Progenitor cell of endocrine pancreas (in vitro differentiated cells): Measurements from ENCODE around the gene UPK1B. TPM values are rescaled to one million over a fixed set of nuclear protein-coding genes. Genes with fewer than 3 reads are reported as not detected.
A peak's percentile ranks its signal among the peaks of the same experiment; 100 is the strongest.

Source experiments
- DNase-seq: peaks from one replicate; pipeline ENCODE4 v3.0.0; 2021; ENCODE audit warnings: low spot score; ENCODE audit not compliant: unreplicated experiment
- H3K27ac Mint-ChIP-seq: 2 replicates; pipeline ENCODE4 v1.8.0; 2021; ENCODE audit warnings: mild to moderate bottlenecking, moderate library complexity, mixed read lengths
- H3K27me3 Mint-ChIP-seq: 2 replicates; pipeline ENCODE4 v1.8.0; 2021; ENCODE audit warnings: mixed read lengths
- H3K36me3 Mint-ChIP-seq: 2 replicates; pipeline ENCODE4 v1.8.0; 2022; ENCODE audit warnings: mixed read lengths; ENCODE audit not compliant: insufficient read depth
- H3K4me1 Mint-ChIP-seq: 2 replicates; pipeline ENCODE4 v1.8.0; 2021; ENCODE audit warnings: low read depth, mixed read lengths
- H3K4me3 Mint-ChIP-seq: 2 replicates; pipeline ENCODE4 v1.8.0; 2021; ENCODE audit warnings: low read depth, mild to moderate bottlenecking, moderate library complexity, mixed read lengths
- H3K9me3 Mint-ChIP-seq: 2 replicates; pipeline ENCODE4 v1.8.0; 2021; ENCODE audit warnings: low read depth, mixed read lengths
- total RNA-seq: library from RNA; stranded (reverse); gene quantifications from 2 replicates; pipeline ENCODE4 v1.2.1, GENCODE V29; 2021
- TF ChIP-seq, protein P1 (sequence below): fragments of 200-600 bp; sonication (generic); IDR thresholded peaks from one replicate; pipeline ENCODE4 v1.5.0; 2021; ENCODE audit warnings: antibody characterized with exemption, mild to moderate bottlenecking; ENCODE audit not compliant: unreplicated experiment

The UPK1B gene
- total RNA-seq, 1 donor from 2014 or later: 11.9 TPM

DNA sequence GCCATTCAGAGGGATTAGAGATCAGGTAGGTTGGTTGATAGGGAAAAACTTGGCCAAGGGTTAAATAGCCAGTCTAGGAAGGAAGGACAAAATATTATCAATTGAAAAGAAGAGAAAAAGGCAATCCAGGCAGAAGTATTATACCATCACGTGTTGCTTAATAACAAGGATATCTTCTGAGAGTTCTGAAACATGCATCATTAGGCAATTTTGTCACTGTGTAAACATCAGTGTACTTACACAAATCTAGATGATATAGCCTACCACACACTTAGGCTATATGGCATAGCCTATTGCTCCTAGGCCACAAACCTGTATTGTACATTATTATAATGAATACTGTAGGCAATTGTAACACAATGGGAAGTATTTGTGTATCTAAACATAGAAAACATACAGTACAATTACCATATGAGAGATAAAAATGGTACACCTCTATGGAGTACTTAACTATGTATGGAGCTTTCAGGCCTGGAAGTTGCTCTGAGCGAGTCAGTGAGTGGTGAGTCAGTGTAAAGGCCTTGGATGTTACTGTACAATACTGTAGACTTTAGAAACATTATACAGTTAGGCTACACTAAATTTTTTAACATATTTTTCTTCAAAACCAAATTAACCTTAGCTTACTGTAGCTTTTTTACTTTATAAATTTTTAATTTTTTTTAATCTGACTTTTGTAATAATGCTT is 24.8 kb upstream of the UPK1B start:
- Mint-ChIP-seq H3K27me3 (no peaks in the 10 kb centered on the region), H3K36me3 (peaks cover 3% of the 10 kb centered on the region), H3K9me3 (peaks cover 13% of the 10 kb centered on the region), H3K4me1 (peaks cover 4% of the 10 kb centered on the region), H3K27ac (no peak overlapping the region), H3K4me3 (no peak overlapping the region)
- DNase-seq: no peak
- TF ChIP-seq, protein P1, sequence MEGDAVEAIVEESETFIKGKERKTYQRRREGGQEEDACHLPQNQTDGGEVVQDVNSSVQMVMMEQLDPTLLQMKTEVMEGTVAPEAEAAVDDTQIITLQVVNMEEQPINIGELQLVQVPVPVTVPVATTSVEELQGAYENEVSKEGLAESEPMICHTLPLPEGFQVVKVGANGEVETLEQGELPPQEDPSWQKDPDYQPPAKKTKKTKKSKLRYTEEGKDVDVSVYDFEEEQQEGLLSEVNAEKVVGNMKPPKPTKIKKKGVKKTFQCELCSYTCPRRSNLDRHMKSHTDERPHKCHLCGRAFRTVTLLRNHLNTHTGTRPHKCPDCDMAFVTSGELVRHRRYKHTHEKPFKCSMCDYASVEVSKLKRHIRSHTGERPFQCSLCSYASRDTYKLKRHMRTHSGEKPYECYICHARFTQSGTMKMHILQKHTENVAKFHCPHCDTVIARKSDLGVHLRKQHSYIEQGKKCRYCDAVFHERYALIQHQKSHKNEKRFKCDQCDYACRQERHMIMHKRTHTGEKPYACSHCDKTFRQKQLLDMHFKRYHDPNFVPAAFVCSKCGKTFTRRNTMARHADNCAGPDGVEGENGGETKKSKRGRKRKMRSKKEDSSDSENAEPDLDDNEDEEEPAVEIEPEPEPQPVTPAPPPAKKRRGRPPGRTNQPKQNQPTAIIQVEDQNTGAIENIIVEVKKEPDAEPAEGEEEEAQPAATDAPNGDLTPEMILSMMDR: no peak

DNA sequence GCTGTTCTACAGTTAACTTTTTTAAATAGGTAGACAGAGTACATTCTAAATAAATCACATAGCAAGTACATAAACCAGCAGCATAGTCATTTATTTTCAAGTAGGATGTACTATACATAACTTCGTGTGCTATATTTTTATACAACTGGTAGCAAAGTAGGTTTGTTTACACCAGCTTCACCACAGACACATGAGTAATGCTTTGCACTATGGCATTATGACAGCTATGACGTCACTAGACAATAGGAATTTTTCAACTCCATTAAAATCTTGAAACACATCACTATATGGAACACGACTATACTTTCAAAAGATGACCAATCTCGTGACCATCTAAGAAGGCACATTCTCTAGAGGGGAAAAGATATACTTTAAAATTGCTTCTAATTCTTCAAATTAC is 23.9 kb upstream of the UPK1B start:
- Mint-ChIP-seq H3K4me3 (no peak overlapping the region), H3K36me3 (peaks cover 5% of the 10 kb centered on the region), H3K9me3 (peaks cover 21% of the 10 kb centered on the region), H3K27ac (no peak overlapping the region), H3K4me1 (peaks cover 4% of the 10 kb centered on the region), H3K27me3 (no peaks in the 10 kb centered on the region)
- TF ChIP-seq, protein P1: no peak
- no peak for DNase-seq

GRCh38 chr3:119156868-119157267 is 16.5 kb upstream of the UPK1B start:
- no peak for DNase-seq
- TF ChIP-seq, protein P1: no peak
- H3K9me3 Mint-ChIP-seq: peaks cover 35% of the 10 kb centered on the region
- no peak overlapping the region for H3K4me3 Mint-ChIP-seq
- H3K4me1 Mint-ChIP-seq: peaks cover 18% of the 10 kb centered on the region
- no peaks in the 10 kb centered on the region for H3K27me3 Mint-ChIP-seq
- no peak overlapping the region for H3K27ac Mint-ChIP-seq
- H3K36me3 Mint-ChIP-seq: peaks cover 11% of the 10 kb centered on the region

DNA sequence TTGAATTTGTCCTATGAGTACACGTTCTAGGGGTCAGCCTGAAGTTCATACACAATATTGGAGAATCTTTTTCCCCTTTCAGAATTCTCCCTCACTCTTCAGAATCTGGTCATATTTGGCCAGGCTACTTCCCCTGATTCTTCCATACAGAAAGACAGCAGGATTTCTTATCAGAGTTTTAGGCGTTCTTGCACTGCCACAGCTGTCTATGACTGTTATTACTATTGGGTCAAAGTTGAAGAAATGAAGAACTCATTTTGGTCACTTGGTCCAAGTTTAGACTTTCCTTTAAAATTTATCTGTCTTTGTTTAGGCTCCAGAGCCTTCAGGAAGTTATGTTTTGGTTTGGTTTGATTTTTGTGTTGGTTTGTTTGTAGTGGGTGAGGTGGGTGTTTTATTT is 15.4 kb upstream of the UPK1B start:
- H3K9me3 Mint-ChIP-seq: peaks cover 35% of the 10 kb centered on the region

GRCh38 chr3:119160361-119160760 is 13.0 kb upstream of the UPK1B start:
- no peak for DNase-seq
- H3K27ac Mint-ChIP-seq: peak overlapping the region; percentile 22
- H3K36me3 Mint-ChIP-seq: peaks cover 12% of the 10 kb centered on the region
- H3K27me3 Mint-ChIP-seq: no peaks in the 10 kb centered on the region
- H3K4me1 Mint-ChIP-seq: peaks cover 20% of the 10 kb centered on the region
- H3K4me3 Mint-ChIP-seq: no peak overlapping the region
- TF ChIP-seq, protein P1: no peak
- peaks cover 26% of the 10 kb centered on the region for H3K9me3 Mint-ChIP-seq

More for the DNA sequence above, 15.4 kb upstream of the UPK1B start:
- TF ChIP-seq, protein P1: no peak
- no peak overlapping the region for H3K27ac Mint-ChIP-seq
- H3K36me3 Mint-ChIP-seq: peaks cover 10% of the 10 kb centered on the region
- DNase-seq: no peak
- H3K4me1 Mint-ChIP-seq: peaks cover 20% of the 10 kb centered on the region
- no peaks in the 10 kb centered on the region for H3K27me3 Mint-ChIP-seq
- no peak overlapping the region for H3K4me3 Mint-ChIP-seq
